ENCODE measurements around the gene MRPL45. TPM values are rescaled to one million over a fixed set of nuclear protein-coding genes. Genes with fewer than 3 reads are reported as not detected.

MRPL45 gene
- total RNA-seq (2022; extraction: Qiagen RNA extraction), result 59.3 to 66.1 TPM (median 60.5 TPM) in 5 replicates

GRCh38 chr17:38296834-38297517 is at the start of gene MRPL45:
Gene MRPL45 (plus strand): TSS chr17:38297168. CDS start chr17:38297184, 16 bp downstream.

GRCh38 chr17:38343608-38344419 is 46.8 kb downstream of the MRPL45 start, which contains the start of gene GPR179:
Gene GPR179 (minus strand): TSS chr17:38343956. CDS start chr17:38343789, 167 bp downstream.

GRCh38 chr17:38351412-38352222 is 54.6 kb downstream of the MRPL45 start, which contains the start of gene SOCS7:
Gene SOCS7 (plus strand): TSS chr17:38351844. CDS start chr17:38352053, 209 bp downstream.

Other genes starting within 250 kb of the MRPL45 start
- gene TBC1D3C, start 228.5 kb upstream of the MRPL45 start, total RNA-seq (2022; extraction: Qiagen RNA extraction), result not detected in 5 replicates
- not detected in 5 replicates for gene TBC1D3E, start 169.2 kb upstream of the MRPL45 start, total RNA-seq (2022; extraction: Qiagen RNA extraction)
- 0.07 TPM in 1 of 5 replicates, not detected in the others for gene TBC1D3, start 104.6 kb upstream of the MRPL45 start, total RNA-seq (2022; extraction: Qiagen RNA extraction)
- gene GPR179, start 46.8 kb downstream of the MRPL45 start, total RNA-seq (2022; extraction: Qiagen RNA extraction), result 0.02 to 0.04 TPM (median 0.03 TPM) in 3 of 5 replicates, not detected in the others
- 9.0 to 16.2 TPM (median 13.6 TPM) in 5 replicates for gene SOCS7, start 54.7 kb downstream of the MRPL45 start, total RNA-seq (2022; extraction: Qiagen RNA extraction)
- 50.1 to 68.5 TPM (median 65.8 TPM) in 5 replicates for gene ARHGAP23, start 131.3 kb downstream of the MRPL45 start, total RNA-seq (2022; extraction: Qiagen RNA extraction)